GM12872 (cell line): ENCODE results near the gene GALNT17.

Experiments used
- TF ChIP-seq, protein P1 (sequence below): IDR thresholded peaks from 3 replicates; pipeline ENCODE4 v1.5.1; 2011; ENCODE audit warnings: low read depth, mild to moderate bottlenecking, low read length, moderate library complexity; ENCODE audit not compliant: insufficient read depth

Gene GALNT17

DNA sequence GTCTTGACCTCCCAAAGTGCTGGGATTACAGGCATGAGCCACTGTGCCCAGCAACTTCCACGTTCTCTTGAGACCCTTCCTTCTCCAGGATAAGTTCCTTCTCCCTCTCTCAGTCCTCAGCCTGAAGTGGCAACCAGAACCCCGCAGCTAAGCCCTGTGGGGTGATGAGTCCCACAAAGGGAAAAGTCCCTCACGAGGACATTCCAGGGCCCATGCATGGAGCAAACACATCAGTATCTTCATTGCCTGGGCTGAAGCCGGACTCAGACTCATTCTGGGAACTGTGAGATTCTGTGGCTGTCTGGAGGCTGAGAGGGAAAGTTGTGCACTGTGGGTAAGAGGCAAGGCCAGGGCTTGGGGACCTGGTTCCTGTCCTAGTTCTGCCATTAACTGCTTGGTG is 622.9 kb downstream of the GALNT17 start:
- TF ChIP-seq, protein P1, sequence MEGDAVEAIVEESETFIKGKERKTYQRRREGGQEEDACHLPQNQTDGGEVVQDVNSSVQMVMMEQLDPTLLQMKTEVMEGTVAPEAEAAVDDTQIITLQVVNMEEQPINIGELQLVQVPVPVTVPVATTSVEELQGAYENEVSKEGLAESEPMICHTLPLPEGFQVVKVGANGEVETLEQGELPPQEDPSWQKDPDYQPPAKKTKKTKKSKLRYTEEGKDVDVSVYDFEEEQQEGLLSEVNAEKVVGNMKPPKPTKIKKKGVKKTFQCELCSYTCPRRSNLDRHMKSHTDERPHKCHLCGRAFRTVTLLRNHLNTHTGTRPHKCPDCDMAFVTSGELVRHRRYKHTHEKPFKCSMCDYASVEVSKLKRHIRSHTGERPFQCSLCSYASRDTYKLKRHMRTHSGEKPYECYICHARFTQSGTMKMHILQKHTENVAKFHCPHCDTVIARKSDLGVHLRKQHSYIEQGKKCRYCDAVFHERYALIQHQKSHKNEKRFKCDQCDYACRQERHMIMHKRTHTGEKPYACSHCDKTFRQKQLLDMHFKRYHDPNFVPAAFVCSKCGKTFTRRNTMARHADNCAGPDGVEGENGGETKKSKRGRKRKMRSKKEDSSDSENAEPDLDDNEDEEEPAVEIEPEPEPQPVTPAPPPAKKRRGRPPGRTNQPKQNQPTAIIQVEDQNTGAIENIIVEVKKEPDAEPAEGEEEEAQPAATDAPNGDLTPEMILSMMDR = no peak

GRCh38 chr7:71761336-71761735 is 629.4 kb downstream of the GALNT17 start:
- TF ChIP-seq, protein P1 = no peak
